T-helper 9 cell (primary cell): ENCODE results near the gene RBM19.
A peak's percentile ranks its signal among the peaks of the same experiment; 100 is the strongest.
"Not testable (repeated sequence)": the region's sequence is repeated elsewhere in the genome, so short reads cannot be mapped to it uniquely, and the experiment has no call there.

Experiments used
- DNase-seq: peaks from one replicate; pipeline ENCODE4 v3.0.0-alpha.2; 2020

The RBM19 gene

GRCh38 chr12:113926788-113927187, 39.3 kb downstream of the RBM19 start:
- no peak for DNase-seq

DNA sequence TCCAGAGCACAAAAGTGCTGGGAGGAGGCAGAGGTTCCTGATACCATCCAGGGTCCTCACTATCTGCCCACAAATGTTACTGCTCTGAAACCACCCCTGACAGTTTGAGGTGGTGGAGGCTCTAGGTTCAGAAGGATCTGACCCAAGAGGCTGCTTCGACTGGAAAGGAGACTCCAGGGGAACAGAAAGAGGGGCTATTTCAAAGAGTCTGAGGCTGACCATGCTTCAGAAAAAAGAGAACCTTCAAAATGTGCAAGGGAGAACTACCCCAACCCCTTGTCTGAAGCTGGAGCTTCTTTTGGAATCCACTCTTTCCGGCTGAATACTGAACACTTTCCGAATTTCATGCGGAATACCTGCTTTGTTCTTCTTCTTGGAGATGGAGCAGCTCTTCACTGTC, 41.8 kb downstream of the RBM19 start:
- no peak for DNase-seq

DNA sequence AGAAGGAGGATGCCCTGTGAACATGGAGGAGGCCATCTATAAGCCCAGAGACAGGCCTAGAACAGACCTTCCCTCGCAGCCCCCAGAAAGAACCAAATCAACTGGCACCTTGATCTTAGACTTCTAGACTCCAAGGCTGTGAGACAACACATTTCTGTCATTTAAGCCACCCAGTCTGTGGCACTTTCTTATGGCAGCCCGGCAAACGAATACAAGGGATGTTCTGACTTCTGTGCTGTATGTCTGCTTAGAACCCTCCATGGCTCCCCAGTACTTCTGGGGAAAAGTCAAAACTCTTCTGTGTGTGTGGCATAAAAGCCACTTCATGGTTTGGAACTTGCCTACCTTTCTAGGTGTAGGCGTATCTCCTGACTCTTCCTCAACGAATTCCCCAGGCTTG, 42.9 kb downstream of the RBM19 start:
- no peak for DNase-seq

DNA sequence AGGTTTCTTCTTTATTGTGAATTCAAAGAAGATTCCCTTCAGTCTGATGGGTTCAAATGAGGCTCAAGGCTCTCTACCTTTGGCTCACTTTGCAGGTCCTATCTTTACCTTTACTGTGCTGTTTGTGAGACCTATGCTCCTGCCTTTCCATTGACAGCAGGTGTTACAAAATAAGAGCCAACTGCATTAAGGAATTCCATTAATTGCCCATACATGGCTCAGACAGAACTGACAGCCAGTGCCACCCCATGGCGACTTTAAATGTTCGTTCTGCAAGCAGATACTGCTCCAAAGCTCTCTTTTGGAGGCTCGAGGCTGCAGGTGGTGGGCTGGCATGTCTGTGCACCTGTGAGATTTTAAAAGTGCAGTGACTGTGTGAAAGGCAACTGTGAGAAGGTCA, 44.7 kb downstream of the RBM19 start:
- no peak for DNase-seq

- no peak for DNase-seq
Measured at GRCh38 chr12:113919791-113920190, 46.3 kb downstream of the RBM19 start.

DNA sequence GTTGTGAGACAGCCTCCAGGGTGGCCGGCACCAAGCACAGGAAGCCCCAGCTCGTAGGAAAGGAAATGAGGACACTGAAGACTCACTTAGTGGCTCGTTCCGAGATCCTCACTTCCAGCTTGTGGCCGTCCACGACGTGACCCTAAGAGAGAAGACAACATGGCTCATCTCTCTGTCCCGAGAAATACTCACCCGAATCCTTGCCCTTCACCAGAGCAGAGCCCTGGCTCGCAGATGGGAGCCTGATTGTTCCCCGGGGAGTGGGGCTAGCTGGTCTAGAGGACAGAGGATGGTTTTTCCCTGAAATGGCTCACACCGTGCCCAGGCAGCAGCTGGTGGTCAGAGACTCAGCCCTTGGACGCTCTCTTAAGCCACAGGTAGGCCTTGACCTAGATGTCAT, 47.8 kb downstream of the RBM19 start:
- DNase-seq: no peak

DNA sequence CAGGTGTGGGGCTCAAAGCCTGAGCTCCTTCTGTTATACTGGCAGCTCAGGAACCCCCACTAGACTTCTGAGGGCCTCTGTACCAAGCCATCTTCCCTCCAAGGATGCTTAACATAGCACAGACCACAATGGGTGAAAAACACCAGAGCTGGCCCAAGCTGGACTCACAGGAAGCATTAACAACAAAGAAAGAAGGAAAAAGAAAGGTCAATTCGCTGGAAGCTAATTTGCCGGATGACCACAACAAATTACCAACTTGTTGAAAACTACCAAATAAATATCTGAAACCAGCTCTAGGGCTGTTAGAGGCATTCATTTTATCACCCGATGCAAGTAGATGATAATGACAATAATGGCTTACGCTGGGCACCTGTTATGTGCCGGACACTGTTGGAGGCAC, 48.7 kb downstream of the RBM19 start:
- no peak for DNase-seq

DNA sequence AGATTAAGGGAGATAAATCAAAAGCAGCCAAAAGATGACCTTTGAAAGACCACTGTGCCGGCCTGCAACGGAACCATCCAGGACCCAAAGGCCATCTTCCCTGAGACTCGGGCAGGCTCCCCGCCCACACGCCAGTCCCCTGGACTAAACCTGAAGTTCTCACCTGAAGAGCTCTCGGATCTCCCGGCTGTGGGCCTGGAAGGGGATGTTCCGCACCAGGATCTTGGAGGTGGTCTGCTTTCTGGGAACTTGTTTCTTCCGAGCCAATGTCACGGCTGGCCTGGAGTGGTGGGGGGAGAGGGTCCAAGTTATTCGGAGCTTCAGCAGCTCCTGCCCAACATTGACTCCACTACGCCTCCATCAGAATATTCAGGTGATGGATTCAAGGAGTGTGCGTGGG, 51.3 kb downstream of the RBM19 start:
- no peak for DNase-seq

DNA sequence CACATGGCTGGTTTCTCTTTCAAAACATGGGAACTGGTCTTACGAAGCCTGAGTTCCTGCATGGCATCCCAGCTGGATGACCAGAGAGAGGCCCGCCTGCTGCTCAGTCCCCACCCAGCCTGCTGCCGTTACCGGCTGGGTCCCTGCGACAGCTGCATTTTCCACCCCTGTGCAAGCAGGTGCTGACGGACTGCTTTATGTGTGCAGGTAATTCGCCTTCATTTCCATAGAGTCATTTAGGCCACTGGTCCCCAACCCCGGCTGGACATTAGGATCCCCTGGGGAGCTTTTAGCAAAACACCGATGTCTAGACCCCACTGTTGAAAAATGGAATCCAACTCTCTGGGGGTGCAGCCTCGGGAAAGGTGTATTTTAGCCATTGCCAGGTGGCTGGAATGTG, 51.9 kb downstream of the RBM19 start:
- DNase-seq: no peak

DNA sequence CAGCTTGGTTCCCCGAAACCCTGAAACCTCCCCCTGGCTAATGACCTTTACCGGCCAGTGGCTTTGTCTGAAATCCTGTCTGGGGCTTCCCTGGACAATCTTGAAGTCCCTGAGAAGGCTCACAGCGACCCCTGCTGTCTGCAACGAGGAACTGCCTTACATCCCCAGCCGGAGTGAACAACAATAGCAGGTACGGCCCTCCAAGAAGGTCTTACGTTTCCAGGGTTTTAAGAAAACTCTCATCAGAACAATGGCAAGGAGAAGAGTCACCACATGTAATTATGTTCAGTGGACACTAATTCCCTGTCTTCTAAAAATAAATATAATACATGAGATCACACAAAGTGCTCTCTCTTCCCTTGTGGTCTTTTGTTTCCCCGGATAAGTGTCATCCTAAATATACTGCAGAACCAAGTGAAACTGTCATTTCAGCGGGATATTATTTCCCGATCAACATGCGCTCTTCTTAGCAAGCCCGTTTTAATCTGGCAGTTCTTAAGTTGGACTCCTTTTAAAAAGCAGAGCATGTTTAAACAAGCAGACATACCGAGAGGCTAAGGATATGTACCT, 53.3 kb downstream of the RBM19 start:
- DNase-seq: peak; percentile 36

- no peak for DNase-seq
Measured at GRCh38 chr12:113911971-113912759, 54.0 kb downstream of the RBM19 start.

DNA sequence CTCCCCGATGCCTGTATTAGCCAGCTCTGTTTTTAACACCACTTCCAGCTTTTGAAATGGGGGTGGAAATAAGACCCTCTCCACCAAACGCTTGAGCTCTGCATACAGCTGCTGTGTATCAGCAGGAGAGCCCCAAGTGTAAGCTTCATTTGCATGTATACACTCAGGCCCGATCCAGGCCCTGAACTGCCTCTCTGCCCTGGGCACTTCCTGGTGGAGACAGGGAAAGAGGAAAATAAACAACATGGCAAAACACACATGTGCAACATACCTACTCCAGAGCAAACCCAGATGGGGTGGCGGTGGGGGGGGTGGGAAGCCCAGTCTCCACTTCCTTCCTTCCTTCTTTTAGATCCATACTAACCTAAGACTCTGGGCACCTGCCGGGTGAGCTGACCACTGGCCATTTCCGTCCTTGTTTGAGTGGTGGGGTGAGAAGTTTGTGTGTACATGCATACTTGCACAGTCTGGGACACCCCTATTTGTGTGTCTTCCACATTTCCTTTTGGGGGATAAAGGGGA, 55.3 kb downstream of the RBM19 start:
- no peak for DNase-seq

GRCh38 chr12:113909776-113910420, 56.2 kb downstream of the RBM19 start:
- DNase-seq: no peak

DNA sequence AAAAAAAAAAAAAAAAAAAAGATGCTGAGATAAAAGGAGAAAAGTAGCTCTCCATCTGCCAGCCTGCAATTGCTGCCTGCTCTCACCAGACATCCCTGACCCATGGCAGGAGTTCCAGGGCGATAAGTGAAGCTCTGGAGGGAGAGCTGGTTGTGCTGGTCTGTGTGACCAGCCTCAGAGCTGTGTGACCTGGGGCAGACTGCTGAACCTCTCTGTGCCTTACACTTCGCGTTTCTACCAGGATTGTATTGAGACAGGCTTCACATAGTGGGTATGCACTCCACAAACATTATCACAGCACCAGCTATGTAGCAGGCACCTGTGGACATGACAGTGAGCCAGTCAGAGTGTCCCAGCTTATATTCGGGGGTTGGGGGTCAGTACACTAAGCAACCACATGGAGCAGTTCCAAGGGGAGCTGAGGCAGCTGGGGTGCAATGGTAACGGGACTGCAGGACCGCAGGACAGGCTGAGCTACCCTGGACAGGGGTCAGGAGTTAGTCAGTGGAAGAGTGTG, 57.5 kb downstream of the RBM19 start:
- DNase-seq: no peak

- no peak for DNase-seq
Measured at GRCh38 chr12:113907446-113908180, 58.5 kb downstream of the RBM19 start.

DNA sequence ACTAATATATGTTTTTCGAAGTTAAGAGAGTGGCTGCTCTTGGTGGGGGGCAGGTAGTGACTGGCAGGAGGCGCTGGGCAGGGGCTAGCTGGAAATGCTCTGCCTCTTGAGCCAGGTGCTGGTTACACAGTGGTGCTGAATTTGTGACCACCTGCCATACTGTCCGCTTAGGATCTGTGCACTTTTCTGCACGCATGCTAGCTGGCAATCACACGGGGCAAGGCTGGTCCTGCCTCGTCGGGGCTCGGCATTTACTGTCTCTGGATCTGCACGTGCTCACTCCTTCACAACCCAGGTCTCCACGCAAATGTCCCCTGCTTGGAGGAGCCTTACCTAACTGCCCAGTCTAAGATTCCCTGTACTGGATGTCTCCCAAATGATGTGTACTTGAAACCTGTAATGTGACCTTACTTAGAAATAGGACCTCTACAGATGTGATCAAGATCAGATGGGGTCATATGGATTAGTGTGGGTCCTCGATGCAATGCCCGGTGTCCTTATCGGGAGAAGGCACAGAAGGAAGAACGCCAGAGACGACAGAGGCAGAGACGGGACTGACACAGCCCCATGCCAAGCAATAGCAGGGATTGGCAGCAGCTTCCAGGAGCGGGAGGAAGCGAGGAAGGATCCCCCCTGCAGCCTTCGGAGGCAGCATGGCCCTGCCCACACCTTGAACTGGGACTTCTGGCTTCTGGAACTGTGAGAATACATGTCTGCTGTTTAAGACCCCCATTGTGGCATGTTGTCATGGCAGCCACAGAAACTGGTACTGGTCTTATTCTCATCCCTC, 59.5 kb downstream of the RBM19 start:
- no peak for DNase-seq

DNA sequence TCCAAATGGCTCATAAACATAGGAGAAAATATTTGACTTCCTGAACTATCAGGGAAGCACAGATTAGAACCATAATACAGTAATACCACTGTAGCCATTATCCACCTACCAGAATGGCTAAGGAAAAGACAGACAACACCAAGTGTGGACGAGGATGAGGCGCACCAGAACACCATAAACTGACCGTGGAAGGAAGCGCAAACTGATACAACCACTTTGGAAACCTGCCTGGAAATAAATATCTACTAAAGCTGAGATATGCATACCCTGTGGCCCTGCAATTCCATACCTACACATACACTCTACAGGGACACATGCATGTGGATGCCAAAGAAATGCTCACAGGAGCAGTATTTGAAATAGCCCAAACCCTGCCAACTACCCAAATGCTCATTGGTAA, 60.3 kb downstream of the RBM19 start:
- no peak for DNase-seq

DNA sequence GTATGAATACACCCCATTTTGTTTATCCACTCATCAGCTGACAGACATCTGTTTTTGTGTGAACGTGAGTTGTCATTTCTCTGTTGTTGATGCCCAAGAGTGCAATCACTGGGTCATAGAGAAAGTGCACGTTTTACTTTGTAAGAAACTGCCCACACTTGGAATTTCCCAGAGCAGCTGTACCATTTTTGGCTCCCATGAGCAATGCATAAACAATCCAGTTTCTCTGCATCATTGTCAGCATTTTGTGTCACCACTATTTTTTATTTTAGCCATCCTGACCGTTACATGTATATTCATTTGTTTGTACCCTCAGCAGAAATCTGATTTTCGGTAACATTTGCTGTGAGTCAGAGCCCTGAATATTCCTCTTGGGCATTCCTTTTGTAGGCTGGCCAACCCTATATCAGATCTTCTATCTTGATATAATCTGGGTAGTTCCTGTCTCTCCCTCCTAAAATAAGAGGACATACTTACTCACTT, 62.7 kb downstream of the RBM19 start:
- no peak for DNase-seq

DNA sequence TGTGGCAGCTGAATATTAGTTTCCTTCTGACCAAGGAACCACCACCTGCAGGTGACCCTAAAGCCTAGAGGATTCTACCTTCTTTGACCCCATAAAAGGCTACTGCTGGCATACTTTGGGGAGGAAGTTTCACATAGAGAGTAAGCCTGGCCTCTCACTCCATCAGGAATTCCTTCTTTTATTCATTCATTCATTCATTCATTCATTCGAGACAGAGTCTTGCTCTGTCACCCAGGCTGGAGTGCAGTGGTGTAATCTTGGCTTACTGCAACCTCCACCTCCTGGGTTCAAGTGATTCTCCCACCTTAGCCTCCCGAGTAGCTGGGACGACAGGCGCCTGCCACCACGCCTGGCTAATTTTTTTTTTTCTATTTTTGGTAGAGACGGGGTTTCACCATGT, 64.8 kb downstream of the RBM19 start:
- not testable (repeated sequence) for DNase-seq

DNA sequence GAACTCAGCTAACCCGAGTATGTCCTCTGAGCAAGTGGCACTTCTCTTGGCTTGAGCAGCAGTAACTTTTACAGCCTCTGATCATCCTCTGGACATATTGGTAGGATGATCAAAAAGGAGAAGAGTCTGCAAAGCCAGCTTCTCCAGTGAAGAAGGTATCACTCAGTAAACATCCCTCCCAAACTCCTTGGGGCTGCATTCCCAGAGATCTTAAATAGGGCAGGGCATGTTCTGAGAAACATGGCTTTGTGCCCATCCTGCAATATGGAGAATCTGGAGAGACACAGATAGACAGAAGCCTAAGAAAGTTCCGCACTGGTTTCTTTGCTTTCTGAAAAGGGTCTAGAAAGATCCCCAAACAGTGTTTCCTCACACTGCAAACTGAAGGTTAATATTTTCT, 65.4 kb downstream of the RBM19 start:
- DNase-seq: no peak

GRCh38 chr12:113899561-113900471, 66.3 kb downstream of the RBM19 start:
- DNase-seq: no peak
